ENCODE measurements around the gene ERICH4.
A peak's percentile ranks its signal among the peaks of the same experiment; 100 is the strongest.
"Not testable (repeated sequence)": the region's sequence is repeated elsewhere in the genome, so short reads cannot be mapped to it uniquely, and the experiment has no call there.

Gene ERICH4

GRCh38 chr19:41415154-41415571, 27.8 kb upstream of the ERICH4 start:
- DNase-seq = peak; percentile 100

GRCh38 chr19:41416194-41416674, 26.7 kb upstream of the ERICH4 start:
- peak; percentile 98 for DNase-seq

- peak; percentile 59 for DNase-seq
These were observed 22.7 kb upstream of the ERICH4 start for GRCh38 chr19:41420101-41420880.

- peak; percentile 98 for DNase-seq
These were observed 21.6 kb upstream of the ERICH4 start for GRCh38 chr19:41421314-41421713.

GRCh38 chr19:41421973-41422372, 21.0 kb upstream of the ERICH4 start:
- DNase-seq = no peak

GRCh38 chr19:41422456-41422855, 20.5 kb upstream of the ERICH4 start:
- DNase-seq = peak; percentile 38

- peak; percentile 34 for DNase-seq
These were observed 20.0 kb upstream of the ERICH4 start for GRCh38 chr19:41422955-41423354.

- peak; percentile 29 for DNase-seq
These were observed 18.4 kb upstream of the ERICH4 start for GRCh38 chr19:41424335-41425173.

- no peak for DNase-seq
These were observed 17.5 kb upstream of the ERICH4 start for GRCh38 chr19:41425174-41426115.

GRCh38 chr19:41426116-41426841, 16.7 kb upstream of the ERICH4 start:
- DNase-seq = peak; percentile 73

GRCh38 chr19:41426952-41427646, 15.9 kb upstream of the ERICH4 start, which contains the start of gene B3GNT8:
Gene B3GNT8, minus strand, starts transcription at chr19:41427374. Its CDS starts 596 bp downstream, at chr19:41426778.
- DNase-seq = peak; percentile 98

GRCh38 chr19:41427647-41428480, 15.1 kb upstream of the ERICH4 start:
- peak; percentile 89 for DNase-seq

- DNase-seq = peak; percentile 55
These were observed 14.5 kb upstream of the ERICH4 start for GRCh38 chr19:41428481-41428859.

- DNase-seq = no peak
These were observed 12.0 kb upstream of the ERICH4 start for GRCh38 chr19:41430922-41431321.

- DNase-seq = peak; percentile 82
These were observed 11.2 kb upstream of the ERICH4 start for GRCh38 chr19:41431426-41432386.

- no peak for DNase-seq
These were observed 9.8 kb upstream of the ERICH4 start for GRCh38 chr19:41433171-41433570.

- no peak for DNase-seq
These were observed 8.5 kb upstream of the ERICH4 start for GRCh38 chr19:41434450-41434849.

- not testable (repeated sequence) for DNase-seq
These were observed 7.6 kb upstream of the ERICH4 start for GRCh38 chr19:41435376-41435775.

Measured in DMS53 (cell line).